ENCODE results near the gene POLE3.

- TF ChIP-seq CTCF (IDR thresholded peaks at IDR 0.05) (no peak), POLR2A (IDR thresholded peaks at IDR 0.05) (no peak)
These were observed 20.1 kb downstream of the POLE3 start for GRCh38 chr9:113390192-113390960.

Data from vagina (tissue), 2 donors.